ENCODE data around the gene ADAMTSL5. TPM values are rescaled to one million over a fixed set of nuclear protein-coding genes. Genes with fewer than 3 reads are reported as not detected.

The ADAMTSL5 gene
- total and polyA plus RNA-seq, 9 of the 15 experiments (the other 6 are each of a cell fraction or from before 2014, with no cell fraction given): 1.0 to 11.6 (median 4.1) TPM

DNA sequence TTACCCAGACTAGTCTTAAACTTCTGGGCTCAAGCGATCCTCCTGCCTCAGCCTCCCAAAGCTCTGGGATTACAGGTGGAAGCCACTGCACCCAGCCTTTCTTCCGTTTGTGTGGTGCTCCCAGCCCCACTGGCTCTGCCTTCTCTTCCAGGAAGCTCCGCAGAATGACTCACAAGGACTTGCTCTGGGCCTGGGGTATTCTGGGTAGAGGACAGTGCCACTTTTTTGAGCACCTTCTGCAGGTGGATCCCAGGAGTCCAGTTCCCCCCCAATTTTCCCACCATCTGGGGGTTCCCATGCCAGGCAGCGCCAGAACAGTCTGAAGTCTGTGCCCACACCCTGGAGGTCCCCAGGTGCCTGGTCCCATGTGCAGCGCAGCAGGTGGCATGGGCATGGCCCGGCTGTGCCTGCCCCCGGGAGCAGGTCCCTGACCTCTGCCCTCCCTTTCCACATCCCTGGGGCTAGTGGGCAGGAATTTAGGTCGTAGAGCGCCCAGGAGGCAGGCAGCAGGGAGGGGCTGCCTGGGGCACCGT is 20.3 kb downstream of the ADAMTSL5 start:
- FAIRE-seq (peak; percentile 93), DNase-seq (ENCODE audit: extremely low read depth in 1 of 4, low spot score in 3 of 4) (peak in 2 of 4 experiments; percentile 19 to 79), ATAC-seq (no peak)
- no peaks in the 10 kb centered on the region for H3K9me1 ChIP-seq (ENCODE audit: control insufficient read depth, insufficient read depth, low read length)
- no peak overlapping the region for H2AFZ ChIP-seq (ENCODE audit: low read depth, low read length)
- ChIA-PET CTCF (ENCODE audit: low intra/inter-chr PET ratio) (no interaction called here), POLR2A (interaction anchor here (0.6 to 0.8 kb wide), 3 partner anchors 12 to 217 kb away, joined by 3 read pairs; partner anchors contain the start of gene FAM174C)
- H3K27ac ChIP-seq (ENCODE audit: extremely low read depth, low read depth, low read length): peak overlapping the region; percentile 82
- H3K4me2 ChIP-seq (ENCODE audit: insufficient read depth, low read length): peak overlapping the region; percentile 81
- peaks cover 6% of the 10 kb centered on the region; the same call in 1 of the 2 replicates for H4K20me1 ChIP-seq (replicated peaks; ENCODE audit: control insufficient read depth, insufficient read depth, low read length)
- H3K27me3 ChIP-seq (ENCODE audit: control insufficient read depth in 2 of 2, insufficient read depth in 2 of 2, low read length in 2 of 2): no peaks in the 10 kb centered on the region
- no TSS peak for BruUV-seq (replicated peaks)
- no peaks in the 10 kb centered on the region for H3K36me3 ChIP-seq (ENCODE audit: control insufficient read depth, insufficient read depth, low read length)
- 28% methylated on average over 10 of the region's 10 CpGs for WGBS (ENCODE audit: insufficient coverage, low coverage, missing lambda C conversion rate)
- intact Hi-C loops (cut with micrococcal nuclease) (no loop called here), in situ Hi-C loops (cut with MboI) (no loop called here)
- no peaks in the 10 kb centered on the region for H3K9me3 ChIP-seq (replicated peaks; ENCODE audit: control insufficient read depth, insufficient read depth, low read depth, low read length)
- H3K4me1 ChIP-seq (replicated peaks in 1 of 2; ENCODE audit: control insufficient read depth in 2 of 2, insufficient read depth in 2 of 2, low read length in 2 of 2): peaks cover 26 to 91% of the 10 kb centered on the region in 2 experiments
- peak overlapping the region; percentile 67; the same call in 1 of the 2 replicates for H3K4me3 ChIP-seq
- peaks cover 27% of the 10 kb centered on the region for H3K79me2 ChIP-seq (ENCODE audit: control insufficient read depth, insufficient read depth, low read length)
- peak overlapping the region; percentile 76 to 98 for H3K9ac ChIP-seq (ENCODE audit: insufficient read depth in 1 of 2, low read depth in 2 of 2, low read length in 2 of 2)
- TF ChIP-seq PHB2 (IDR thresholded peaks at IDR 0.05; ENCODE audit: low read depth) (no peak), ZKSCAN3 (CRISPR knock-in tag; IDR thresholded peaks at IDR 0.05) (no peak), CHD4 (IDR thresholded peaks at IDR 0.05; ENCODE audit: insufficient read depth, insufficient replicate concordance, low read depth, low read length, poor library complexity, severe bottlenecking) (peak; percentile 8), RFX1 (IDR thresholded peaks at IDR 0.05) (no peak), FOXK2 (conservative IDR thresholded peaks at IDR 0.05 in 1 of 2, IDR thresholded peaks at IDR 0.05 in 1 of 2; ENCODE audit: low read depth in 2 of 2) (no peak), SMARCE1 (IDR thresholded peaks at IDR 0.05) (no peak), ETV6 (IDR thresholded peaks at IDR 0.05; ENCODE audit: borderline replicate concordance in 1 of 2, low read depth in 2 of 2, low read length in 1 of 2) (no peak), ETV6 (CRISPR knock-in tag; IDR thresholded peaks at IDR 0.05; ENCODE audit: borderline replicate concordance) (no peak), NCOR1 (IDR thresholded peaks at IDR 0.05) (no peak), KDM5B (IDR thresholded peaks at IDR 0.05; ENCODE audit: insufficient replicate concordance, low read depth, low read length) (peak; percentile 38), ZNF263 (CRISPR knock-in tag; IDR thresholded peaks at IDR 0.05; ENCODE audit: borderline replicate concordance) (peak; percentile 92), U2AF1 (optimal IDR thresholded peaks at IDR 0.05; ENCODE audit: low read depth, low read length) (no peak), POLR2A (conservative IDR thresholded peaks at IDR 0.05) (peak; percentile 60)
- TF ChIP-seq, protein P1, sequence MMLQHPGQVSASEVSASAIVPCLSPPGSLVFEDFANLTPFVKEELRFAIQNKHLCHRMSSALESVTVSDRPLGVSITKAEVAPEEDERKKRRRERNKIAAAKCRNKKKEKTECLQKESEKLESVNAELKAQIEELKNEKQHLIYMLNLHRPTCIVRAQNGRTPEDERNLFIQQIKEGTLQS (IDR thresholded peaks at IDR 0.05): peak; percentile 70
- TF ChIP-seq, protein P1 (CRISPR knock-in tag; conservative IDR thresholded peaks at IDR 0.05): no peak
- TF ChIP-seq, protein P2, sequence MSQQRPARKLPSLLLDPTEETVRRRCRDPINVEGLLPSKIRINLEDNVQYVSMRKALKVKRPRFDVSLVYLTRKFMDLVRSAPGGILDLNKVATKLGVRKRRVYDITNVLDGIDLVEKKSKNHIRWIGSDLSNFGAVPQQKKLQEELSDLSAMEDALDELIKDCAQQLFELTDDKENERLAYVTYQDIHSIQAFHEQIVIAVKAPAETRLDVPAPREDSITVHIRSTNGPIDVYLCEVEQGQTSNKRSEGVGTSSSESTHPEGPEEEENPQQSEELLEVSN (IDR thresholded peaks at IDR 0.05; ENCODE audit: borderline replicate concordance in 1 of 2, extremely low read depth in 1 of 2, insufficient read depth in 1 of 2, insufficient read length in 1 of 2, low read depth in 1 of 2, low read length in 1 of 2, poor library complexity in 1 of 2, severe bottlenecking in 1 of 2): peak in 1 of 2 experiments; percentile 5
- TF ChIP-seq, protein P3, sequence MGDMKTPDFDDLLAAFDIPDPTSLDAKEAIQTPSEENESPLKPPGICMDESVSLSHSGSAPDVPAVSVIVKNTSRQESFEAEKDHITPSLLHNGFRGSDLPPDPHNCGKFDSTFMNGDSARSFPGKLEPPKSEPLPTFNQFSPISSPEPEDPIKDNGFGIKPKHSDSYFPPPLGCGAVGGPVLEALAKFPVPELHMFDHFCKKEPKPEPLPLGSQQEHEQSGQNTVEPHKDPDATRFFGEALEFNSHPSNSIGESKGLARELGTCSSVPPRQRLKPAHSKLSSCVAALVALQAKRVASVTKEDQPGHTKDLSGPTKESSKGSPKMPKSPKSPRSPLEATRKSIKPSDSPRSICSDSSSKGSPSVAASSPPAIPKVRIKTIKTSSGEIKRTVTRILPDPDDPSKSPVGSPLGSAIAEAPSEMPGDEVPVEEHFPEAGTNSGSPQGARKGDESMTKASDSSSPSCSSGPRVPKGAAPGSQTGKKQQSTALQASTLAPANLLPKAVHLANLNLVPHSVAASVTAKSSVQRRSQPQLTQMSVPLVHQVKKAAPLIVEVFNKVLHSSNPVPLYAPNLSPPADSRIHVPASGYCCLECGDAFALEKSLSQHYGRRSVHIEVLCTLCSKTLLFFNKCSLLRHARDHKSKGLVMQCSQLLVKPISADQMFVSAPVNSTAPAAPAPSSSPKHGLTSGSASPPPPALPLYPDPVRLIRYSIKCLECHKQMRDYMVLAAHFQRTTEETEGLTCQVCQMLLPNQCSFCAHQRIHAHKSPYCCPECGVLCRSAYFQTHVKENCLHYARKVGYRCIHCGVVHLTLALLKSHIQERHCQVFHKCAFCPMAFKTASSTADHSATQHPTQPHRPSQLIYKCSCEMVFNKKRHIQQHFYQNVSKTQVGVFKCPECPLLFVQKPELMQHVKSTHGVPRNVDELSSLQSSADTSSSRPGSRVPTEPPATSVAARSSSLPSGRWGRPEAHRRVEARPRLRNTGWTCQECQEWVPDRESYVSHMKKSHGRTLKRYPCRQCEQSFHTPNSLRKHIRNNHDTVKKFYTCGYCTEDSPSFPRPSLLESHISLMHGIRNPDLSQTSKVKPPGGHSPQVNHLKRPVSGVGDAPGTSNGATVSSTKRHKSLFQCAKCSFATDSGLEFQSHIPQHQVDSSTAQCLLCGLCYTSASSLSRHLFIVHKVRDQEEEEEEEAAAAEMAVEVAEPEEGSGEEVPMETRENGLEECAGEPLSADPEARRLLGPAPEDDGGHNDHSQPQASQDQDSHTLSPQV (IDR thresholded peaks at IDR 0.05): peak; percentile 62
